Loucy (cell line): Measurements from ENCODE around the gene TOLLIP.

Experiments used
- EZH2phosphoT487 ChIP-seq: fragments of 200-600 bp; IDR thresholded peaks from 2 replicates; pipeline ENCODE4 v1.6.1; 2018; ENCODE audit warnings: antibody characterized with exemption, mild to moderate bottlenecking, moderate library complexity, borderline replicate concordance
- TF ChIP-seq, protein P1 (sequence below): fragments of 200-600 bp; sonication (generic); conservative IDR thresholded peaks from 2 replicates; pipeline ENCODE4 v1.5.1; 2014; ENCODE audit warnings: mild to moderate bottlenecking, antibody characterized with exemption, low read length

DNA sequence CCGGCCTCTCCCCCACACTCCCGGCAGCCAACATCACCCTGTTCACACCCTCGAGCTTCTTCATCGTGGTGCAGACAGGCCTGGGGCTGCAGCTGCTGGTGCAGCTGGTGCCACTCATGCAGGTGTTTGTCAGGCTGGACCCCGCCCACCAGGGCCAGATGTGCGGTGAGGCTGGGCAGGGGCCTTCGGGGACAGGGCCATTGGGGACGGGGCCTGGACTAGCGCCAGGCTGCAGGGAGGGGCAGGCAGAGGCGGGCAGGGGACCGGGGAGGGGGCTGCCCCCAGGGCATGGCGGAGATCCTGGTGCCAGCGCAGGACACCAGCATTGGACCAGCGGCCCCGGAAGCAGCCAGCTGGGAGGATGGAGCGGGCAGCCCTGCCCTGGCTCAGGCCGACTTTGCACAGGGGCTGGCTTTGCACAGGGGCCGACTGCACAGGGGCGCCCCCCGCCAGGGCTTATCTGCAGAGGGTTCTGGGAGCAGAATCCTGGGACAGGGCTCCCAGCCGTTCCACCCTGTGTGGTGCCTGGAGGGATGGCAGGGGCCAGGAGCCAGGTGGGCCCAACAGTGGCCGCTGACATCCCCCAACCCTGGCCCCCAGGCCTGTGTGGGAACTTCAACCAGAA lies 77.9 kb downstream of the TOLLIP start:
- TF ChIP-seq, protein P1, sequence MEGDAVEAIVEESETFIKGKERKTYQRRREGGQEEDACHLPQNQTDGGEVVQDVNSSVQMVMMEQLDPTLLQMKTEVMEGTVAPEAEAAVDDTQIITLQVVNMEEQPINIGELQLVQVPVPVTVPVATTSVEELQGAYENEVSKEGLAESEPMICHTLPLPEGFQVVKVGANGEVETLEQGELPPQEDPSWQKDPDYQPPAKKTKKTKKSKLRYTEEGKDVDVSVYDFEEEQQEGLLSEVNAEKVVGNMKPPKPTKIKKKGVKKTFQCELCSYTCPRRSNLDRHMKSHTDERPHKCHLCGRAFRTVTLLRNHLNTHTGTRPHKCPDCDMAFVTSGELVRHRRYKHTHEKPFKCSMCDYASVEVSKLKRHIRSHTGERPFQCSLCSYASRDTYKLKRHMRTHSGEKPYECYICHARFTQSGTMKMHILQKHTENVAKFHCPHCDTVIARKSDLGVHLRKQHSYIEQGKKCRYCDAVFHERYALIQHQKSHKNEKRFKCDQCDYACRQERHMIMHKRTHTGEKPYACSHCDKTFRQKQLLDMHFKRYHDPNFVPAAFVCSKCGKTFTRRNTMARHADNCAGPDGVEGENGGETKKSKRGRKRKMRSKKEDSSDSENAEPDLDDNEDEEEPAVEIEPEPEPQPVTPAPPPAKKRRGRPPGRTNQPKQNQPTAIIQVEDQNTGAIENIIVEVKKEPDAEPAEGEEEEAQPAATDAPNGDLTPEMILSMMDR = no peak
- no peak for TF ChIP-seq EZH2phosphoT487
